Right atrium auricular region (tissue), 2 donors: ENCODE results near the gene KRT37. TPM values are rescaled to one million over a fixed set of nuclear protein-coding genes. Genes with fewer than 3 reads are reported as not detected.

ENCODE experiments used
- DNase-seq: peaks from one replicate; pipeline ENCODE4 v3.0.0-alpha.2; 2019; ENCODE audit warnings: low spot score
- H3K27ac ChIP-seq, 2 donors: fragments of 200-600 bp; sonication (generic); 1 replicate in 1 of 2; 2 replicates in 1 of 2; pipeline ENCODE4 v1.5.1; 2016 to 2019
- H3K27me3 ChIP-seq, 2 donors: fragments of 200-600 bp; sonication (generic); one replicate each; pipeline versions ENCODE4 v1.5.1 to v1.6.0; 2017 to 2019
- H3K36me3 ChIP-seq: fragments of 200-600 bp; sonication (generic); one replicate; pipeline ENCODE4 v1.5.1; 2016
- H3K4me1 ChIP-seq, 2 donors: fragments of 200-600 bp; sonication (generic); one replicate each; pipeline versions ENCODE4 v1.5.1 to v1.6.0; 2017 to 2019
- H3K4me3 ChIP-seq, 2 donors: fragments of 200-600 bp; sonication (generic); 1 replicate in 1 of 2; 2 replicates in 1 of 2; pipeline ENCODE4 v1.5.1; 2017 to 2019; ENCODE audit warnings: mild to moderate bottlenecking in 1 of 2, moderate library complexity in 1 of 2
- H3K9me3 ChIP-seq, 2 donors: fragments of 200-600 bp; sonication (generic); one replicate each; pipeline ENCODE4 v1.5.1; 2019
- total RNA-seq, 2 donors: library from RNA; depleted of rRNA; stranded (reverse); fragments of >200 nt; gene quantifications; one replicate each; pipeline ENCODE4 v1.1.0, GENCODE V29; 2016
- TF ChIP-seq, protein P1 (sequence below), 2 donors: fragments of 200-600 bp; sonication (generic); IDR thresholded peaks; one replicate each; pipeline ENCODE4 v1.5.1; 2019; ENCODE audit warnings: antibody characterized with exemption in 2 of 2

Gene KRT37
- total RNA-seq, 2 donors from 2014 or later, result not detected

DNA sequence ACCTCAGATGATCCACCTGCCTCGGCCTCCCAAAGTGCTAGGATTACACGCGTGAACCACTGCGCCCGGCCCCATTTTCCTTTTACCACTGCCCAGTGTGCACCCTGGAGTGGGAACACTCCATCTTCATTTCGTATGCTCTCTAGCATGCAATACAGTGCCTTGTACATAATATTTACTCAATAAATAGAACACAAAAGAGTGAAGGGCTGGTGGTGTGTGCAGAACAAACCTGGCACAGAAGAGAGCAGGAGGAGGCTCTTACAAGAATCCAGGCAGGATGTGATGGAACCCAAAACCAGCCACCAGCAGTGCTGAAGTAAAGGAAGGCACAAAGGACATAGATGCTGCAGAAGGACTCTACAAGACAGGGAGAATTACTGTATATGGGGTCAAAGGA lies 7.3 kb downstream of the KRT37 start:
- Histone ChIP-seq H3K36me3 (no peaks in the 10 kb centered on the region), H3K27me3 (no peaks in the 10 kb centered on the region), H3K4me3 (no peak overlapping the region), H3K9me3 (no peaks in the 10 kb centered on the region), H3K4me1 (peaks cover 0 to 9% of the 10 kb centered on the region in 2 donors), H3K27ac (no peak overlapping the region)
- TF ChIP-seq, protein P1, sequence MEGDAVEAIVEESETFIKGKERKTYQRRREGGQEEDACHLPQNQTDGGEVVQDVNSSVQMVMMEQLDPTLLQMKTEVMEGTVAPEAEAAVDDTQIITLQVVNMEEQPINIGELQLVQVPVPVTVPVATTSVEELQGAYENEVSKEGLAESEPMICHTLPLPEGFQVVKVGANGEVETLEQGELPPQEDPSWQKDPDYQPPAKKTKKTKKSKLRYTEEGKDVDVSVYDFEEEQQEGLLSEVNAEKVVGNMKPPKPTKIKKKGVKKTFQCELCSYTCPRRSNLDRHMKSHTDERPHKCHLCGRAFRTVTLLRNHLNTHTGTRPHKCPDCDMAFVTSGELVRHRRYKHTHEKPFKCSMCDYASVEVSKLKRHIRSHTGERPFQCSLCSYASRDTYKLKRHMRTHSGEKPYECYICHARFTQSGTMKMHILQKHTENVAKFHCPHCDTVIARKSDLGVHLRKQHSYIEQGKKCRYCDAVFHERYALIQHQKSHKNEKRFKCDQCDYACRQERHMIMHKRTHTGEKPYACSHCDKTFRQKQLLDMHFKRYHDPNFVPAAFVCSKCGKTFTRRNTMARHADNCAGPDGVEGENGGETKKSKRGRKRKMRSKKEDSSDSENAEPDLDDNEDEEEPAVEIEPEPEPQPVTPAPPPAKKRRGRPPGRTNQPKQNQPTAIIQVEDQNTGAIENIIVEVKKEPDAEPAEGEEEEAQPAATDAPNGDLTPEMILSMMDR (IDR thresholded peaks at IDR 0.05), result no peak
- DNase-seq, result no peak

DNA sequence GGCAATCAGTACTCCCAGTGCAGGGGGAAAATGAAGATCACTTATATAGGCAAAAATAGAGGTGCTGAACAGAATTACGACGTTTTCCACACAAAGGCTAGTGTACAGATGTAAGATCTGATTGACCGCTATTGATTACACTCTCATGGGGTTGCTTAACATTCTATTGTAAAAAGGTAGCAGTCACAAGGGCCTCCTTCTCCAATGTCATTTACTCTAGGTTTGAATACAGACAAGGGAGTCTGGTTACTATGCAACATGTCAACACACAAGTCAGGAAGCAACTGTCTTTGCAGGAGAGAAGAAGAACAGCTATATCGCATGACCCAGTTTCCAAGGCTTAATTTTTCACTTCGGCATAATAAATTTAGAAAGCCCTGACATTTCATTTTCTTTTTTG lies 7.9 kb downstream of the KRT37 start:
- no peak for DNase-seq
- H3K36me3 ChIP-seq, result no peaks in the 10 kb centered on the region
- H3K4me1 ChIP-seq, result peaks cover 0 to 9% of the 10 kb centered on the region in 2 donors
- no peaks in the 10 kb centered on the region for H3K27me3 ChIP-seq
- H3K9me3 ChIP-seq, result no peaks in the 10 kb centered on the region
- H3K27ac ChIP-seq, result no peak overlapping the region
- no peak overlapping the region for H3K4me3 ChIP-seq
- TF ChIP-seq, protein P1 (IDR thresholded peaks at IDR 0.05), result no peak

DNA sequence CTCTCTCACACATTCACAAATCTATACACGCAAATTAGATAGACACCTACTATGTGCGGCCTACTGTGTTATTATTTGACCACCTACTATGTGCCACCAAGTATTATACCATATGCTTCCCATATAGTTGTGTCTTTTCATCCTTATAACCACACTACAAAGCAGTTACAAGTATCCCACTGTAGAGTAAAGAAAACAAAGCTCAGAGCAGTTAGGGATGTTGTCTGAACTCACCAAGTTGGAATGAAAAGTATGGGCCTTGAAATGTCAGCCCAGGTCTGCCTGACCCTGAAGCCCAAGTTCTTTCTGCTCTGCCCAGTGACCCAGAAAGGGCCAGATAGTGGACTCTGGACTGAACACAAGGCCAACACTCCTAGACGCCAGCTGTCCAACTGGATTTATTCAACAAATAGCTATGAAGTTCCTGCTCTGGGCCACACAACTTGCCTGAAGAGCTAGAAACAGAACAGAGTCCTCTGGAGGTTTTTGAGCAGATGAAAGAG lies 8.5 kb downstream of the KRT37 start:
- Histone ChIP-seq H3K27me3 (no peaks in the 10 kb centered on the region), H3K4me3 (no peak overlapping the region), H3K9me3 (no peaks in the 10 kb centered on the region), H3K4me1 (peaks cover 0 to 9% of the 10 kb centered on the region in 2 donors), H3K36me3 (no peaks in the 10 kb centered on the region), H3K27ac (no peak overlapping the region)
- DNase-seq, result no peak
- TF ChIP-seq, protein P1 (IDR thresholded peaks at IDR 0.05), result no peak

DNA sequence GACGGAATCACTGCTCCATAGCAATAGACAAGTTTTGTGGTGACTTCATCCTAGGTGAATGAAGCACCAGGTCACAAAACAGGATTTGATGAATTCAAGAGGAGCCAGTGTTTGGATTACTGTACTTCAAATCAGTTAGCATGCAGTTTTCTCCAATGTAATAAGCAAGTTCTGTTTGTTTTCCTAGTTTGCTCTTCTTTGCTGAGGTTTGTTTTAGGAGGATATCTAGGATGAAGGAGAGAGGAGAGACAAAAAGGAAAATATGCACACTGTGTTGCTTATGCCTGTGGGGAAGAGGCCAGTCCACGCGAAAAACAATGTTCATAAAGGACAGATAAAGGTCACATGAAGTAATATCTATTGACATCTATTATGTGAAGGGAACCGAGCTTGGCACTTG lies 9.0 kb downstream of the KRT37 start:
- H3K36me3 ChIP-seq, result no peaks in the 10 kb centered on the region
- H3K27ac ChIP-seq, result no peak overlapping the region
- no peaks in the 10 kb centered on the region for H3K9me3 ChIP-seq
- H3K27me3 ChIP-seq, result no peaks in the 10 kb centered on the region
- no peak overlapping the region for H3K4me3 ChIP-seq
- no peak for DNase-seq
- peaks cover 0 to 9% of the 10 kb centered on the region in 2 donors for H3K4me1 ChIP-seq
- TF ChIP-seq, protein P1 (IDR thresholded peaks at IDR 0.05), result no peak

- TF ChIP-seq, protein P1 (IDR thresholded peaks at IDR 0.05), result no peak
- no peak overlapping the region for H3K27ac ChIP-seq
Measured at GRCh38 chr17:41413982-41414381, 10.4 kb downstream of the KRT37 start.

DNA sequence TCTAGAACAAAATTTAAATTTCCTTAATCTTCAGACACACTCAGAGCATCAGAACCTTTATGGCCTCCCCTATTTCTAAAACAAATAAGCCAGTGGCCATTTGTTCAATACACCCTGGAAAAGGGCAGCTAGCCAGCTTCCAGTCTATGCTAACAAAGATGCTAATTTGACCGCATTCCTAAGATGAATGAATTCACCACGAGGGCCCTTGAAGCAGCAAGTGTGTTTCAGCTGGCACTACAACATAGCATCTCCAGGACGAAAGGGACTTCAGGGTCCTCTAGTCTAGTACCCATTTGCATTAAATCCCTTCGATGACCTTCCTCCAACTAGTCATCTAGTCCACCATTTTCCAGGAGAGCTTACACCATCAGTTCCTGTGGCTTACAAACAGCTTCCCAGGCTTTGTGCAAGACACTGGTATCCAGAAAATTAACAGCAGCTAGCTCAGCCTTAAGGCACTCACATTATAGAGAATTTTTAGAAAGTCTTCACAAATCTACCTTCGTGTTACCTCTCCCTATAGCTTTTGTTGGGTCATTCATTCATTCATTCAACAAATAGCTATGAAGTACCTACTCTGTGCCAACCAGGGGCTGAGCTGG lies 10.9 kb downstream of the KRT37 start:
- no peaks in the 10 kb centered on the region for H3K36me3 ChIP-seq
- no peak overlapping the region for H3K27ac ChIP-seq
- TF ChIP-seq, protein P1 (IDR thresholded peaks at IDR 0.05), result no peak
- no peak for DNase-seq
- no peak overlapping the region for H3K4me3 ChIP-seq
- H3K4me1 ChIP-seq, result peaks cover 0 to 9% of the 10 kb centered on the region in 2 donors
- H3K27me3 ChIP-seq, result no peaks in the 10 kb centered on the region
- no peaks in the 10 kb centered on the region for H3K9me3 ChIP-seq

More at GRCh38 chr17:41413982-41414381, 10.4 kb downstream of the KRT37 start:
- peaks cover 0 to 9% of the 10 kb centered on the region in 2 donors for H3K4me1 ChIP-seq
- H3K27me3 ChIP-seq, result no peaks in the 10 kb centered on the region
- DNase-seq, result no peak
- H3K4me3 ChIP-seq, result no peak overlapping the region
- no peaks in the 10 kb centered on the region for H3K9me3 ChIP-seq
- H3K36me3 ChIP-seq, result no peaks in the 10 kb centered on the region
